Panc1 (cell line): ENCODE measurements around the gene IER3.

Experiments used
- TF ChIP-seq, protein P1 (sequence below): fragments of 450-650 bp; IDR thresholded peaks from 2 replicates; pipeline ENCODE4 v1.5.1; 2017; ENCODE audit warnings: mild to moderate bottlenecking
- TF ChIP-seq, protein P2 (sequence below), 2 experiments: IDR thresholded peaks; 2 replicates each; pipeline ENCODE4 v1.6.1; 2011 to 2012; ENCODE audit warnings: low read depth in 2 of 2, control low read depth in 1 of 2, low read length in 1 of 2, mild to moderate bottlenecking in 1 of 2, moderate library complexity in 1 of 2; ENCODE audit not compliant: insufficient read depth in 1 of 2

- TF ChIP-seq, protein P1, sequence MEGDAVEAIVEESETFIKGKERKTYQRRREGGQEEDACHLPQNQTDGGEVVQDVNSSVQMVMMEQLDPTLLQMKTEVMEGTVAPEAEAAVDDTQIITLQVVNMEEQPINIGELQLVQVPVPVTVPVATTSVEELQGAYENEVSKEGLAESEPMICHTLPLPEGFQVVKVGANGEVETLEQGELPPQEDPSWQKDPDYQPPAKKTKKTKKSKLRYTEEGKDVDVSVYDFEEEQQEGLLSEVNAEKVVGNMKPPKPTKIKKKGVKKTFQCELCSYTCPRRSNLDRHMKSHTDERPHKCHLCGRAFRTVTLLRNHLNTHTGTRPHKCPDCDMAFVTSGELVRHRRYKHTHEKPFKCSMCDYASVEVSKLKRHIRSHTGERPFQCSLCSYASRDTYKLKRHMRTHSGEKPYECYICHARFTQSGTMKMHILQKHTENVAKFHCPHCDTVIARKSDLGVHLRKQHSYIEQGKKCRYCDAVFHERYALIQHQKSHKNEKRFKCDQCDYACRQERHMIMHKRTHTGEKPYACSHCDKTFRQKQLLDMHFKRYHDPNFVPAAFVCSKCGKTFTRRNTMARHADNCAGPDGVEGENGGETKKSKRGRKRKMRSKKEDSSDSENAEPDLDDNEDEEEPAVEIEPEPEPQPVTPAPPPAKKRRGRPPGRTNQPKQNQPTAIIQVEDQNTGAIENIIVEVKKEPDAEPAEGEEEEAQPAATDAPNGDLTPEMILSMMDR, result no peak
- TF ChIP-seq, protein P2, sequence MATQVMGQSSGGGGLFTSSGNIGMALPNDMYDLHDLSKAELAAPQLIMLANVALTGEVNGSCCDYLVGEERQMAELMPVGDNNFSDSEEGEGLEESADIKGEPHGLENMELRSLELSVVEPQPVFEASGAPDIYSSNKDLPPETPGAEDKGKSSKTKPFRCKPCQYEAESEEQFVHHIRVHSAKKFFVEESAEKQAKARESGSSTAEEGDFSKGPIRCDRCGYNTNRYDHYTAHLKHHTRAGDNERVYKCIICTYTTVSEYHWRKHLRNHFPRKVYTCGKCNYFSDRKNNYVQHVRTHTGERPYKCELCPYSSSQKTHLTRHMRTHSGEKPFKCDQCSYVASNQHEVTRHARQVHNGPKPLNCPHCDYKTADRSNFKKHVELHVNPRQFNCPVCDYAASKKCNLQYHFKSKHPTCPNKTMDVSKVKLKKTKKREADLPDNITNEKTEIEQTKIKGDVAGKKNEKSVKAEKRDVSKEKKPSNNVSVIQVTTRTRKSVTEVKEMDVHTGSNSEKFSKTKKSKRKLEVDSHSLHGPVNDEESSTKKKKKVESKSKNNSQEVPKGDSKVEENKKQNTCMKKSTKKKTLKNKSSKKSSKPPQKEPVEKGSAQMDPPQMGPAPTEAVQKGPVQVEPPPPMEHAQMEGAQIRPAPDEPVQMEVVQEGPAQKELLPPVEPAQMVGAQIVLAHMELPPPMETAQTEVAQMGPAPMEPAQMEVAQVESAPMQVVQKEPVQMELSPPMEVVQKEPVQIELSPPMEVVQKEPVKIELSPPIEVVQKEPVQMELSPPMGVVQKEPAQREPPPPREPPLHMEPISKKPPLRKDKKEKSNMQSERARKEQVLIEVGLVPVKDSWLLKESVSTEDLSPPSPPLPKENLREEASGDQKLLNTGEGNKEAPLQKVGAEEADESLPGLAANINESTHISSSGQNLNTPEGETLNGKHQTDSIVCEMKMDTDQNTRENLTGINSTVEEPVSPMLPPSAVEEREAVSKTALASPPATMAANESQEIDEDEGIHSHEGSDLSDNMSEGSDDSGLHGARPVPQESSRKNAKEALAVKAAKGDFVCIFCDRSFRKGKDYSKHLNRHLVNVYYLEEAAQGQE (IDR thresholded peaks at IDR 0.05; ENCODE audit: insufficient read depth in 1 of 2, low read depth in 2 of 2, low read length in 1 of 2), result no peak
Observed at GRCh38 chr6:30754631-30755030, 10.3 kb upstream of the IER3 start.
